ENCODE data around the gene SNAP47.
"Not testable (repeated sequence)": the region's sequence is repeated elsewhere in the genome, so short reads cannot be mapped to it uniquely, and the experiment has no call there.

Gene SNAP47

GRCh38 chr1:227710474-227710873, 24.8 kb upstream of the SNAP47 start:
- 97% methylated on average over 5 of the region's 24 CpGs for WGBS (ENCODE audit: insufficient coverage)
- CTCF ChIA-PET = not testable (repeated sequence)

GRCh38 chr1:227712648-227713047, 22.6 kb upstream of the SNAP47 start:
- no peaks in the 10 kb centered on the region for H3K4me1 ChIP-seq (ENCODE audit: control extremely low read depth in 1 of 4, control insufficient read depth in 4 of 4, insufficient read depth in 4 of 4, low read length in 3 of 4)
- H3K27me3 ChIP-seq (replicated peaks in 2 of 5; ENCODE audit: control insufficient read depth in 4 of 5, insufficient read depth in 5 of 5, low read length in 4 of 5) = no peaks in the 10 kb centered on the region
- no peak overlapping the region for H3K27ac ChIP-seq (ENCODE audit: insufficient read depth in 1 of 2, low read depth in 1 of 2, low read length in 2 of 2, poor library complexity in 1 of 2, severe bottlenecking in 2 of 2)
- no peak for DNase-seq
- no peaks in the 10 kb centered on the region for H3K36me3 ChIP-seq (ENCODE audit: control insufficient read depth in 4 of 4, insufficient read depth in 4 of 4, low read length in 3 of 4)
- ChIA-PET POLR2A (no interaction called here), CTCF (no interaction called here)
- no peak overlapping the region for H3K4me3 ChIP-seq (ENCODE audit: control insufficient read depth in 1 of 7, extremely low read depth in 1 of 7, insufficient read depth in 4 of 7, low read depth in 2 of 7, low read length in 6 of 7)
- peaks cover 2 to 29% (median 10%) of the 10 kb centered on the region in 5 experiments for H3K9me3 ChIP-seq (ENCODE audit: control extremely low read depth in 1 of 5, control insufficient read depth in 4 of 5, insufficient read depth in 2 of 5, low read depth in 1 of 5, low read length in 4 of 5)

More at GRCh38 chr1:227710474-227710873, 24.8 kb upstream of the SNAP47 start:
- POLR2A ChIA-PET; DNase-seq; H3K4me3 ChIP-seq (ENCODE audit: control insufficient read depth in 1 of 7, extremely low read depth in 1 of 7, insufficient read depth in 4 of 7, low read depth in 2 of 7, low read length in 6 of 7); H3K27ac ChIP-seq (ENCODE audit: insufficient read depth in 1 of 2, low read depth in 1 of 2, low read length in 2 of 2, poor library complexity in 1 of 2, severe bottlenecking in 2 of 2); H3K36me3 ChIP-seq (ENCODE audit: control insufficient read depth in 4 of 4, insufficient read depth in 4 of 4, low read length in 3 of 4); H3K27me3 ChIP-seq (replicated peaks in 2 of 5; ENCODE audit: control insufficient read depth in 4 of 5, insufficient read depth in 5 of 5, low read length in 4 of 5); H3K4me1 ChIP-seq (ENCODE audit: control extremely low read depth in 1 of 4, control insufficient read depth in 4 of 4, insufficient read depth in 4 of 4, low read length in 3 of 4): not testable (repeated sequence)
- H3K9me3 ChIP-seq (ENCODE audit: control extremely low read depth in 1 of 5, control insufficient read depth in 4 of 5, insufficient read depth in 2 of 5, low read depth in 1 of 5, low read length in 4 of 5) = peaks cover 2 to 27% (median 7%) of the 10 kb centered on the region in 5 experiments

GRCh38 chr1:227718932-227719331, 16.3 kb upstream of the SNAP47 start:
- Histone ChIP-seq H3K9me3 (ENCODE audit: control extremely low read depth in 1 of 5, control insufficient read depth in 4 of 5, insufficient read depth in 2 of 5, low read depth in 1 of 5, low read length in 4 of 5) (peaks cover 0 to 43% (median 20%) of the 10 kb centered on the region in 5 experiments), H3K4me3 (ENCODE audit: control insufficient read depth in 1 of 7, extremely low read depth in 1 of 7, insufficient read depth in 4 of 7, low read depth in 2 of 7, low read length in 6 of 7) (no peak overlapping the region), H3K27me3 (replicated peaks in 2 of 5; ENCODE audit: control insufficient read depth in 4 of 5, insufficient read depth in 5 of 5, low read length in 4 of 5) (no peaks in the 10 kb centered on the region), H3K4me1 (ENCODE audit: control extremely low read depth in 1 of 4, control insufficient read depth in 4 of 4, insufficient read depth in 4 of 4, low read length in 3 of 4) (no peaks in the 10 kb centered on the region), H3K27ac (ENCODE audit: insufficient read depth in 1 of 2, low read depth in 1 of 2, low read length in 2 of 2, poor library complexity in 1 of 2, severe bottlenecking in 2 of 2) (no peak overlapping the region), H3K36me3 (ENCODE audit: control insufficient read depth in 4 of 4, insufficient read depth in 4 of 4, low read length in 3 of 4) (no peaks in the 10 kb centered on the region)
- ChIA-PET CTCF (no interaction called here), POLR2A (no interaction called here)
- WGBS (ENCODE audit: insufficient coverage) = no CpG with 5 or more reads among the region's 2 CpGs
- DNase-seq = no peak

- WGBS (ENCODE audit: insufficient coverage) = no CpG with 5 or more reads among the region's 1 CpG
- ChIA-PET POLR2A (no interaction called here), CTCF (no interaction called here)
- Histone ChIP-seq H3K27me3 (replicated peaks in 2 of 5; ENCODE audit: control insufficient read depth in 4 of 5, insufficient read depth in 5 of 5, low read length in 4 of 5) (peaks cover 0 to 5% (median 0%) of the 10 kb centered on the region in 5 experiments), H3K36me3 (ENCODE audit: control insufficient read depth in 4 of 4, insufficient read depth in 4 of 4, low read length in 3 of 4) (no peaks in the 10 kb centered on the region), H3K4me3 (ENCODE audit: control insufficient read depth in 1 of 7, extremely low read depth in 1 of 7, insufficient read depth in 4 of 7, low read depth in 2 of 7, low read length in 6 of 7) (no peak overlapping the region), H3K27ac (ENCODE audit: insufficient read depth in 1 of 2, low read depth in 1 of 2, low read length in 2 of 2, poor library complexity in 1 of 2, severe bottlenecking in 2 of 2) (no peak overlapping the region), H3K4me1 (ENCODE audit: control extremely low read depth in 1 of 4, control insufficient read depth in 4 of 4, insufficient read depth in 4 of 4, low read length in 3 of 4) (peaks cover 0 to 7% (median 6%) of the 10 kb centered on the region in 4 experiments), H3K9me3 (ENCODE audit: control extremely low read depth in 1 of 5, control insufficient read depth in 4 of 5, insufficient read depth in 2 of 5, low read depth in 1 of 5, low read length in 4 of 5) (peaks cover 1 to 28% (median 14%) of the 10 kb centered on the region in 5 experiments)
- DNase-seq = no peak
These were observed 11.8 kb upstream of the SNAP47 start for GRCh38 chr1:227723474-227723873.

- ChIA-PET POLR2A (no interaction called here), CTCF (no interaction called here)
- Histone ChIP-seq H3K4me1 (ENCODE audit: control extremely low read depth in 1 of 4, control insufficient read depth in 4 of 4, insufficient read depth in 4 of 4, low read length in 3 of 4) (peaks cover 0 to 21% (median 18%) of the 10 kb centered on the region in 4 experiments), H3K4me3 (ENCODE audit: control insufficient read depth in 1 of 7, extremely low read depth in 1 of 7, insufficient read depth in 4 of 7, low read depth in 2 of 7, low read length in 6 of 7) (no peak overlapping the region), H3K36me3 (ENCODE audit: control insufficient read depth in 4 of 4, insufficient read depth in 4 of 4, low read length in 3 of 4) (no peaks in the 10 kb centered on the region), H3K27ac (ENCODE audit: insufficient read depth in 1 of 2, low read depth in 1 of 2, low read length in 2 of 2, poor library complexity in 1 of 2, severe bottlenecking in 2 of 2) (no peak overlapping the region), H3K9me3 (ENCODE audit: control extremely low read depth in 1 of 5, control insufficient read depth in 4 of 5, insufficient read depth in 2 of 5, low read depth in 1 of 5, low read length in 4 of 5) (peaks cover 1 to 19% (median 8%) of the 10 kb centered on the region in 5 experiments), H3K27me3 (replicated peaks in 2 of 5; ENCODE audit: control insufficient read depth in 4 of 5, insufficient read depth in 5 of 5, low read length in 4 of 5) (peaks cover 0 to 5% (median 0%) of the 10 kb centered on the region in 5 experiments)
- WGBS (ENCODE audit: insufficient coverage) = 86% methylated on average over 1 of the region's 2 CpGs
- no peak for DNase-seq
These were observed 10.2 kb upstream of the SNAP47 start for GRCh38 chr1:227725046-227725445.

- peaks cover 0 to 5% (median 0%) of the 10 kb centered on the region in 5 experiments for H3K27me3 ChIP-seq (replicated peaks in 2 of 5; ENCODE audit: control insufficient read depth in 4 of 5, insufficient read depth in 5 of 5, low read length in 4 of 5)
- peaks cover 0 to 10% (median 5%) of the 10 kb centered on the region in 4 experiments for H3K36me3 ChIP-seq (ENCODE audit: control insufficient read depth in 4 of 4, insufficient read depth in 4 of 4, low read length in 3 of 4)
- WGBS (ENCODE audit: insufficient coverage) = no CpG with 5 or more reads among the region's 3 CpGs
- POLR2A ChIA-PET = no interaction called here
- no peak for DNase-seq
- CTCF ChIA-PET = no interaction called here
- no peak overlapping the region for H3K27ac ChIP-seq (ENCODE audit: insufficient read depth in 1 of 2, low read depth in 1 of 2, low read length in 2 of 2, poor library complexity in 1 of 2, severe bottlenecking in 2 of 2)
- no peak overlapping the region for H3K4me3 ChIP-seq (ENCODE audit: control insufficient read depth in 1 of 7, extremely low read depth in 1 of 7, insufficient read depth in 4 of 7, low read depth in 2 of 7, low read length in 6 of 7)
- peaks cover 0 to 12% (median 1%) of the 10 kb centered on the region in 5 experiments for H3K9me3 ChIP-seq (ENCODE audit: control extremely low read depth in 1 of 5, control insufficient read depth in 4 of 5, insufficient read depth in 2 of 5, low read depth in 1 of 5, low read length in 4 of 5)
- H3K4me1 ChIP-seq (ENCODE audit: control extremely low read depth in 1 of 4, control insufficient read depth in 4 of 4, insufficient read depth in 4 of 4, low read length in 3 of 4) = peaks cover 0 to 21% (median 18%) of the 10 kb centered on the region in 4 experiments
These were observed 8.9 kb upstream of the SNAP47 start for GRCh38 chr1:227726318-227726717.

GRCh38 chr1:227726924-227727599, 8.2 kb upstream of the SNAP47 start:
- 95% methylated on average over 6 of the region's 6 CpGs for WGBS (ENCODE audit: insufficient coverage)
- CTCF ChIA-PET = no interaction called here
- no peak overlapping the region for H3K27ac ChIP-seq (ENCODE audit: insufficient read depth in 1 of 2, low read depth in 1 of 2, low read length in 2 of 2, poor library complexity in 1 of 2, severe bottlenecking in 2 of 2)
- H3K4me3 ChIP-seq (ENCODE audit: control insufficient read depth in 1 of 7, extremely low read depth in 1 of 7, insufficient read depth in 4 of 7, low read depth in 2 of 7, low read length in 6 of 7) = no peak overlapping the region
- peaks cover 0 to 5% (median under 1%) of the 10 kb centered on the region in 5 experiments for H3K9me3 ChIP-seq (ENCODE audit: control extremely low read depth in 1 of 5, control insufficient read depth in 4 of 5, insufficient read depth in 2 of 5, low read depth in 1 of 5, low read length in 4 of 5)
- H3K4me1 ChIP-seq (ENCODE audit: control extremely low read depth in 1 of 4, control insufficient read depth in 4 of 4, insufficient read depth in 4 of 4, low read length in 3 of 4) = peaks cover 0 to 21% (median 18%) of the 10 kb centered on the region in 4 experiments
- H3K27me3 ChIP-seq (replicated peaks in 2 of 5; ENCODE audit: control insufficient read depth in 4 of 5, insufficient read depth in 5 of 5, low read length in 4 of 5) = peaks cover 0 to 5% (median 0%) of the 10 kb centered on the region in 5 experiments
- peaks cover 0 to 17% (median 11%) of the 10 kb centered on the region in 4 experiments for H3K36me3 ChIP-seq (ENCODE audit: control insufficient read depth in 4 of 4, insufficient read depth in 4 of 4, low read length in 3 of 4)
- peak in 1 of 3 donors; percentile 15 for DNase-seq
- POLR2A ChIA-PET = no interaction called here
